Neural cell (in vitro differentiated cells): ENCODE data around the gene EPS8L2. TPM values are rescaled to one million over a fixed set of nuclear protein-coding genes. Genes with fewer than 3 reads are reported as not detected.

Experiments
- H2AFZ ChIP-seq: fragments of 200-600, 300-800 bp; sonication (generic), shearing (Covaris generic); 2 replicates; pipeline ENCODE4 v1.6.0; 2014; ENCODE audit warnings: low read depth, mild to moderate bottlenecking, antibody characterized with exemption, low read length, moderate library complexity
- H3F3A ChIP-seq: fragments of 200-600 bp; shearing (Covaris generic); 2 replicates; pipeline ENCODE4 v1.6.1; 2016; ENCODE audit warnings: mild to moderate bottlenecking, moderate library complexity, mixed read lengths, antibody characterized with exemption, low read length; ENCODE audit not compliant: insufficient read depth, poor library complexity, severe bottlenecking
- H3K27ac ChIP-seq: fragments of 200-600, 300-800 bp; sonication (generic), shearing (Covaris generic); 2 replicates; pipeline ENCODE4 v1.5.1; 2014; ENCODE audit warnings: mild to moderate bottlenecking, low read length, moderate library complexity
- H3K27me3 ChIP-seq: fragments of 300-800, 200-600 bp; sonication (generic), shearing (Covaris generic); 2 replicates; pipeline ENCODE4 v1.6.0; 2014; ENCODE audit warnings: mild to moderate bottlenecking, low read depth, low read length, moderate library complexity; ENCODE audit not compliant: insufficient read depth
- H3K36me3 ChIP-seq: fragments of 300-800, 200-600 bp; sonication (generic), shearing (Covaris generic); 2 replicates; pipeline ENCODE4 v1.5.1; 2014; ENCODE audit warnings: mild to moderate bottlenecking, antibody characterized with exemption, low read length, moderate library complexity; ENCODE audit not compliant: insufficient read depth
- H3K4me2 ChIP-seq: fragments of 300-800, 200-600 bp; sonication (generic), shearing (Covaris generic); 2 replicates; pipeline ENCODE4 v1.6.0; 2014; ENCODE audit warnings: mild to moderate bottlenecking, low read length
- H3K4me3 ChIP-seq: fragments of 300-800, 200-600 bp; sonication (generic), shearing (Covaris generic); 2 replicates; pipeline ENCODE4 v1.5.1; 2014; ENCODE audit warnings: mild to moderate bottlenecking, low read length, moderate library complexity
- H3K79me2 ChIP-seq: fragments of 200-600 bp; shearing (Covaris generic); replicated peaks from 2 replicates; pipeline ENCODE4 v1.6.0; 2014; ENCODE audit warnings: mild to moderate bottlenecking, low read length, moderate library complexity; ENCODE audit not compliant: insufficient read depth
- H3K9ac ChIP-seq: fragments of 300-800, 200-600 bp; sonication (generic), shearing (Covaris generic); 2 replicates; pipeline ENCODE4 v1.6.1; 2016; ENCODE audit warnings: mild to moderate bottlenecking, low read length, mixed read lengths
- H3K9me2 ChIP-seq: fragments of 200-600 bp; shearing (Covaris generic); 2 replicates; pipeline ENCODE4 v1.6.1; 2016; ENCODE audit warnings: mild to moderate bottlenecking, low read length, mixed read lengths; ENCODE audit not compliant: insufficient read depth
- H3K9me3 ChIP-seq: fragments of 200-600, 300-800 bp; sonication (generic), shearing (Covaris generic); 2 replicates; pipeline ENCODE4 v1.6.1; 2016; ENCODE audit warnings: mild to moderate bottlenecking, mixed run types, low read length, moderate library complexity, mixed read lengths
- H4K20me1 ChIP-seq: fragments of 200-600 bp; shearing (Covaris generic); 2 replicates; pipeline ENCODE4 v1.6.1; 2016; ENCODE audit warnings: mild to moderate bottlenecking, mixed run types; ENCODE audit not compliant: insufficient read depth
- EP300 ChIP-seq: fragments of 450-650 bp; conservative IDR thresholded peaks from 2 replicates; pipeline ENCODE4 v1.6.1; 2014; ENCODE audit warnings: antibody characterized with exemption, mild to moderate bottlenecking, moderate library complexity; ENCODE audit not compliant: poor library complexity, severe bottlenecking
- EZH2 ChIP-seq: fragments of 200-600, 300-800 bp; shearing (Covaris generic), sonication (generic); IDR thresholded peaks from 2 replicates; pipeline ENCODE4 v1.6.1; 2014; ENCODE audit warnings: antibody characterized with exemption, low read length, borderline replicate concordance, mild to moderate bottlenecking; ENCODE audit not compliant: insufficient read depth, poor library complexity, severe bottlenecking
- MXI1 ChIP-seq: fragments of 450-650 bp; conservative IDR thresholded peaks from 2 replicates; pipeline ENCODE4 v1.6.1; 2014; ENCODE audit warnings: antibody characterized with exemption, mild to moderate bottlenecking; ENCODE audit not compliant: poor library complexity, severe bottlenecking
- POLR2AphosphoS5 ChIP-seq: IDR thresholded peaks from 2 replicates; pipeline ENCODE4 v1.6.1; 2012
- RAD21 ChIP-seq: fragments of 450-650 bp; conservative IDR thresholded peaks from 2 replicates; pipeline ENCODE4 v1.6.1; 2014; ENCODE audit warnings: antibody characterized with exemption, mild to moderate bottlenecking, moderate library complexity
- SMC3 ChIP-seq: fragments of 450-650 bp; conservative IDR thresholded peaks from 2 replicates; pipeline ENCODE4 v1.6.1; 2014; ENCODE audit warnings: antibody characterized with exemption, mild to moderate bottlenecking, moderate library complexity; ENCODE audit not compliant: poor library complexity
- TAF1 ChIP-seq: IDR thresholded peaks from 2 replicates; pipeline ENCODE4 v1.6.1; 2012; ENCODE audit warnings: low read depth
- polyA plus RNA-seq: library from polyadenylated mRNA; depleted of rRNA; stranded (reverse); fragments of >200 nt; gene quantifications from 2 replicates; pipeline ENCODE4 v1.2.3, GENCODE V29; 2014
- TF ChIP-seq, protein P1 (sequence below): IDR thresholded peaks from 2 replicates; pipeline ENCODE4 v1.6.1; 2012; ENCODE audit warnings: borderline replicate concordance
- TF ChIP-seq, protein P2 (sequence below): fragments of 450-650 bp; IDR thresholded peaks from 2 replicates; pipeline ENCODE4 v1.5.1; 2014; ENCODE audit warnings: antibody characterized with exemption, mild to moderate bottlenecking, moderate library complexity; ENCODE audit not compliant: poor library complexity, severe bottlenecking

The EPS8L2 gene
- polyA plus RNA-seq, 1 donor from 2014 or later, result 7.5 TPM

DNA sequence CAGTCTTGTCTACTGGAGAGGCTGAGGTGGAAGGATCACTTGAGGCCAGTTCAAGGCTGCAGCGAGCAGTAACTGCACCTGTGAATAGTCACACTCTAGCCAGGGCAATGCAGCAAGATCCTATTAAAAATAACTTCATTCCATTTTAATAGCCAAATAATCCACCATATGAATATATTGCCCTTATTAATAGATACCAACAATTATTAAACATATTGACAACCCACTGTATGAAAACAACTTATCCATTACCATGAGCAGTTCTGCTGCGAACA, 60.8 kb downstream of the EPS8L2 start:
- TF ChIP-seq EP300 (no peak), POLR2AphosphoS5 (no peak), RAD21 (no peak), EZH2 (no peak), SMC3 (no peak), MXI1 (no peak), TAF1 (no peak)
- TF ChIP-seq, protein P1, sequence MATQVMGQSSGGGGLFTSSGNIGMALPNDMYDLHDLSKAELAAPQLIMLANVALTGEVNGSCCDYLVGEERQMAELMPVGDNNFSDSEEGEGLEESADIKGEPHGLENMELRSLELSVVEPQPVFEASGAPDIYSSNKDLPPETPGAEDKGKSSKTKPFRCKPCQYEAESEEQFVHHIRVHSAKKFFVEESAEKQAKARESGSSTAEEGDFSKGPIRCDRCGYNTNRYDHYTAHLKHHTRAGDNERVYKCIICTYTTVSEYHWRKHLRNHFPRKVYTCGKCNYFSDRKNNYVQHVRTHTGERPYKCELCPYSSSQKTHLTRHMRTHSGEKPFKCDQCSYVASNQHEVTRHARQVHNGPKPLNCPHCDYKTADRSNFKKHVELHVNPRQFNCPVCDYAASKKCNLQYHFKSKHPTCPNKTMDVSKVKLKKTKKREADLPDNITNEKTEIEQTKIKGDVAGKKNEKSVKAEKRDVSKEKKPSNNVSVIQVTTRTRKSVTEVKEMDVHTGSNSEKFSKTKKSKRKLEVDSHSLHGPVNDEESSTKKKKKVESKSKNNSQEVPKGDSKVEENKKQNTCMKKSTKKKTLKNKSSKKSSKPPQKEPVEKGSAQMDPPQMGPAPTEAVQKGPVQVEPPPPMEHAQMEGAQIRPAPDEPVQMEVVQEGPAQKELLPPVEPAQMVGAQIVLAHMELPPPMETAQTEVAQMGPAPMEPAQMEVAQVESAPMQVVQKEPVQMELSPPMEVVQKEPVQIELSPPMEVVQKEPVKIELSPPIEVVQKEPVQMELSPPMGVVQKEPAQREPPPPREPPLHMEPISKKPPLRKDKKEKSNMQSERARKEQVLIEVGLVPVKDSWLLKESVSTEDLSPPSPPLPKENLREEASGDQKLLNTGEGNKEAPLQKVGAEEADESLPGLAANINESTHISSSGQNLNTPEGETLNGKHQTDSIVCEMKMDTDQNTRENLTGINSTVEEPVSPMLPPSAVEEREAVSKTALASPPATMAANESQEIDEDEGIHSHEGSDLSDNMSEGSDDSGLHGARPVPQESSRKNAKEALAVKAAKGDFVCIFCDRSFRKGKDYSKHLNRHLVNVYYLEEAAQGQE, result no peak
- TF ChIP-seq, protein P2, sequence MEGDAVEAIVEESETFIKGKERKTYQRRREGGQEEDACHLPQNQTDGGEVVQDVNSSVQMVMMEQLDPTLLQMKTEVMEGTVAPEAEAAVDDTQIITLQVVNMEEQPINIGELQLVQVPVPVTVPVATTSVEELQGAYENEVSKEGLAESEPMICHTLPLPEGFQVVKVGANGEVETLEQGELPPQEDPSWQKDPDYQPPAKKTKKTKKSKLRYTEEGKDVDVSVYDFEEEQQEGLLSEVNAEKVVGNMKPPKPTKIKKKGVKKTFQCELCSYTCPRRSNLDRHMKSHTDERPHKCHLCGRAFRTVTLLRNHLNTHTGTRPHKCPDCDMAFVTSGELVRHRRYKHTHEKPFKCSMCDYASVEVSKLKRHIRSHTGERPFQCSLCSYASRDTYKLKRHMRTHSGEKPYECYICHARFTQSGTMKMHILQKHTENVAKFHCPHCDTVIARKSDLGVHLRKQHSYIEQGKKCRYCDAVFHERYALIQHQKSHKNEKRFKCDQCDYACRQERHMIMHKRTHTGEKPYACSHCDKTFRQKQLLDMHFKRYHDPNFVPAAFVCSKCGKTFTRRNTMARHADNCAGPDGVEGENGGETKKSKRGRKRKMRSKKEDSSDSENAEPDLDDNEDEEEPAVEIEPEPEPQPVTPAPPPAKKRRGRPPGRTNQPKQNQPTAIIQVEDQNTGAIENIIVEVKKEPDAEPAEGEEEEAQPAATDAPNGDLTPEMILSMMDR, result no peak
- H2AFZ ChIP-seq, result no peak overlapping the region
- H4K20me1 ChIP-seq, result no peaks in the 10 kb centered on the region
- H3F3A ChIP-seq, result no peaks in the 10 kb centered on the region
- no peak overlapping the region for H3K27ac ChIP-seq
- no peaks in the 10 kb centered on the region for H3K79me2 ChIP-seq
- no peaks in the 10 kb centered on the region for H3K9me2 ChIP-seq
- no peaks in the 10 kb centered on the region for H3K36me3 ChIP-seq
- H3K4me2 ChIP-seq, result no peak overlapping the region
- no peak overlapping the region for H3K9ac ChIP-seq
- H3K27me3 ChIP-seq, result no peaks in the 10 kb centered on the region
- no peaks in the 10 kb centered on the region for H3K9me3 ChIP-seq
- no peak overlapping the region for H3K4me3 ChIP-seq

DNA sequence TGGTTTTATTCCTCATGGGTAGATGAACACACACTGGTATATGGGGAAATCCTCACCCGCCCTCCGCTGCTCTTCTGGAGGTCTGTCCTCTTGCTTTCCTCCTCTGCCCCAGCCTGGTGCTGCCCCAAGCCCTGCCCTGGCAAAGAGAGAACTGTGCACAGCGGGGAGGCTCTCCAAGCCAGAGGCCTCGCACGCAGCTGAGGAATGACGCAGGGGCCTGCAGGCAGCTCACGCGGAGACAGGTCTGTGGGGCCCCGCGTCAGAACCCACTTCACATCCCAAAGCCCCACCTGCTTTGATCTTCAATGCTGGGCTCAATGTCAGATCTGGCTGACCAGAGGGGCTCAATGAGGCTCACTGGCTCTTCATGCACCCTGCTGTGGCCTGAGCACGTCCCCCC, 61.2 kb downstream of the EPS8L2 start:
- H4K20me1 ChIP-seq, result no peaks in the 10 kb centered on the region
- no peaks in the 10 kb centered on the region for H3K36me3 ChIP-seq
- no peak overlapping the region for H3K9ac ChIP-seq
- H2AFZ ChIP-seq, result no peak overlapping the region
- no peak for TF ChIP-seq SMC3
- TF ChIP-seq MXI1, result no peak
- no peak for TF ChIP-seq RAD21
- TF ChIP-seq, protein P1, result no peak
- no peak for TF ChIP-seq POLR2AphosphoS5
- no peak for TF ChIP-seq EZH2
- TF ChIP-seq EP300, result no peak
- TF ChIP-seq, protein P2, result no peak
- TF ChIP-seq TAF1, result no peak
- H3K4me3 ChIP-seq, result no peak overlapping the region
- H3K79me2 ChIP-seq, result no peaks in the 10 kb centered on the region
- H3K4me2 ChIP-seq, result no peak overlapping the region
- no peaks in the 10 kb centered on the region for H3K27me3 ChIP-seq
- no peak overlapping the region for H3K27ac ChIP-seq
- no peaks in the 10 kb centered on the region for H3K9me2 ChIP-seq
- no peaks in the 10 kb centered on the region for H3K9me3 ChIP-seq
- no peaks in the 10 kb centered on the region for H3F3A ChIP-seq
